HepG2 (cell line): Measurements from ENCODE around the gene ZIC4. TPM values are rescaled to one million over a fixed set of nuclear protein-coding genes. Genes with fewer than 3 reads are reported as not detected.

Experiments
- ATAC-seq: fragments of 200-7000 bp; cut with Tn5 transposase; 3 replicates; pipeline ENCODE4 v1.9.1; 2020; ENCODE audit warnings: mild to moderate bottlenecking, moderate library complexity
- BruUV-seq: library from RNA; stranded (reverse); fragments of 400-500 nt; replicated peaks from 2 replicates; lab custom pipeline; 2021; lab: Mats Ljungman, UMichigan
- CTCF ChIA-PET: fragments of 300-600 bp; formaldehyde crosslinking; extraction: SDS; loops from one replicate; lab custom pipeline; 2021; ENCODE audit warnings: low total read pairs, inconsistent platforms, low intra/inter-chr PET ratio; lab: Yijun Ruan, JAX
- POLR2A ChIA-PET: fragments of 350-600 bp; sonication (Branson Sonifier 250); formaldehyde crosslinking; loops from one replicate; lab custom pipeline; 2020; ENCODE audit warnings: antibody characterized with exemption, inconsistent platforms; lab: Yijun Ruan, JAX
- DNase-seq: peaks from one replicate; pipeline ENCODE4 v3.0.0-alpha.2; 2015; ENCODE audit warnings: low spot score
- FAIRE-seq: peaks from 3 replicates; lab custom pipeline; 2011; peaks lifted over from hg19 to GRCh38; lab: Jason Lieb, UNC
- H2AFZ ChIP-seq: one replicate; pipeline ENCODE4 v1.6.1; 2011; ENCODE audit warnings: low read length, inconsistent platforms
- H3K27ac ChIP-seq: fragments of 300-600 bp; 3 replicates; pipeline ENCODE4 v1.8.0; 2011; ENCODE audit warnings: mixed run types, mild to moderate bottlenecking, mixed read lengths, low read length, inconsistent platforms; ENCODE audit not compliant: insufficient read depth; ENCODE audit errors: extremely low read length
- H3K27me3 ChIP-seq, 2 experiments: fragments of 200-600 bp in 1 of 2; 2 replicates in 1 of 2; 3 replicates in 1 of 2; pipeline versions ENCODE4 v1.6.0 to v1.8.0; 2011; ENCODE audit warnings: low read length in 2 of 2, mild to moderate bottlenecking in 2 of 2, moderate library complexity in 2 of 2, inconsistent platforms in 1 of 2; ENCODE audit not compliant: insufficient read depth in 2 of 2, control insufficient read depth in 1 of 2
- H3K36me3 ChIP-seq, 2 experiments: fragments of 200-600 bp in 1 of 2; replicated peaks in 1 of 2; 2 replicates in 1 of 2; 3 replicates in 1 of 2; pipeline versions ENCODE4 v1.5.1 to v1.8.0; 2011; ENCODE audit warnings: low read length in 2 of 2, inconsistent platforms in 1 of 2; ENCODE audit not compliant: insufficient read depth in 2 of 2, control insufficient read depth in 1 of 2
- H3K4me1 ChIP-seq: 2 replicates; pipeline ENCODE4 v1.5.1; 2012; ENCODE audit warnings: low read length, inconsistent platforms; ENCODE audit not compliant: insufficient read depth
- H3K4me2 ChIP-seq: 2 replicates; pipeline ENCODE4 v1.6.0; 2011; ENCODE audit warnings: low read depth, low read length, inconsistent platforms
- H3K4me3 ChIP-seq, 3 experiments: fragments of 200-600 bp in 1 of 3; sonication (generic), shearing (Covaris generic) in 1 of 3; replicated peaks in 1 of 3; 2 replicates each; pipeline ENCODE4 v1.5.1; 2011 to 2016; ENCODE audit warnings: low read length in 3 of 3, inconsistent platforms in 2 of 3, low read depth in 2 of 3, mild to moderate bottlenecking in 2 of 3, control low read depth in 1 of 3, mixed read lengths in 1 of 3; ENCODE audit not compliant: insufficient read depth in 1 of 3
- H3K79me2 ChIP-seq: one replicate; pipeline ENCODE4 v1.6.1; 2011; ENCODE audit warnings: low read length, inconsistent platforms; ENCODE audit not compliant: insufficient read depth
- H3K9ac ChIP-seq: 2 replicates; pipeline ENCODE4 v1.6.0; 2011; ENCODE audit warnings: mild to moderate bottlenecking, low read depth, low read length, inconsistent platforms; ENCODE audit not compliant: insufficient read depth
- H3K9me3 ChIP-seq: 2 replicates; pipeline ENCODE4 v1.5.1; 2012; ENCODE audit warnings: mild to moderate bottlenecking, low read length
- H4K20me1 ChIP-seq: 2 replicates; pipeline ENCODE4 v1.6.0; 2011; ENCODE audit warnings: inconsistent platforms, mild to moderate bottlenecking, low read length, moderate library complexity; ENCODE audit not compliant: insufficient read depth
- ATAD3A ChIP-seq: sonication (generic); formaldehyde crosslinking; IDR thresholded peaks from 2 replicates; pipeline ENCODE4 v1.4.0; 2020; ENCODE audit warnings: missing genetic modification reagents
- CERS6 ChIP-seq: sonication (generic); formaldehyde crosslinking; IDR thresholded peaks from 2 replicates; pipeline ENCODE4 v1.5.0; 2020; ENCODE audit warnings: missing genetic modification reagents
- ELF4 ChIP-seq: sonication (generic); formaldehyde crosslinking; IDR thresholded peaks from 2 replicates; pipeline ENCODE4 v1.5.0; 2020; ENCODE audit warnings: missing genetic modification reagents, mild to moderate bottlenecking, moderate library complexity, borderline replicate concordance
- GZF1 ChIP-seq: sonication (generic); formaldehyde crosslinking; IDR thresholded peaks from 2 replicates; pipeline ENCODE4 v1.5.1; 2020; ENCODE audit warnings: mild to moderate bottlenecking, missing genetic modification reagents
- NFE2L1 ChIP-seq: sonication (generic); formaldehyde crosslinking; IDR thresholded peaks from 2 replicates; pipeline ENCODE4 v1.4.0; 2020; ENCODE audit warnings: missing genetic modification reagents, mild to moderate bottlenecking, borderline replicate concordance
- NONO ChIP-seq, 2 experiments: fragments of 450-650 bp in 1 of 2; sonication (generic) in 1 of 2; formaldehyde crosslinking in 1 of 2; IDR thresholded peaks in 1 of 2; conservative IDR thresholded peaks in 1 of 2; 2 replicates each; pipeline versions ENCODE4 v1.6.1 to v1.8.0; 2017 to 2022; ENCODE audit warnings: mild to moderate bottlenecking in 1 of 2, missing genetic modification reagents in 1 of 2, moderate library complexity in 1 of 2
- PRDM4 ChIP-seq: sonication (generic); formaldehyde crosslinking; IDR thresholded peaks from 2 replicates; pipeline ENCODE4 v1.9.0; 2021; ENCODE audit warnings: missing genetic modification reagents, borderline replicate concordance
- SRF ChIP-seq: IDR thresholded peaks from 2 replicates; pipeline ENCODE4 v1.6.1; 2011; ENCODE audit warnings: mild to moderate bottlenecking, low read depth, low read length, moderate library complexity
- TAF1 ChIP-seq: sonication (generic); formaldehyde crosslinking; IDR thresholded peaks from 2 replicates; pipeline ENCODE4 v1.4.0; 2020; ENCODE audit warnings: missing genetic modification reagents
- TAF15 ChIP-seq: fragments of 200-400 bp; formaldehyde crosslinking; IDR thresholded peaks from one replicate; pipeline ENCODE4 v1.6.1; 2018; ENCODE audit warnings: mild to moderate bottlenecking, low read depth, low read length; ENCODE audit not compliant: poor library complexity, severe bottlenecking
- TBX2 ChIP-seq: sonication (generic); formaldehyde crosslinking; IDR thresholded peaks from 2 replicates; pipeline ENCODE4 v1.5.0; 2020; ENCODE audit warnings: missing genetic modification reagents, mild to moderate bottlenecking, borderline replicate concordance
- TRAFD1 ChIP-seq: sonication (generic); formaldehyde crosslinking; IDR thresholded peaks from 2 replicates; pipeline ENCODE4 v1.5.1; 2020; ENCODE audit warnings: missing genetic modification reagents, mild to moderate bottlenecking, borderline replicate concordance
- ZBTB21 ChIP-seq: sonication (generic); formaldehyde crosslinking; IDR thresholded peaks from 2 replicates; pipeline ENCODE4 v1.4.0; 2020; ENCODE audit warnings: missing genetic modification reagents
- ZFY ChIP-seq: sonication (generic); formaldehyde crosslinking; IDR thresholded peaks from 2 replicates; pipeline ENCODE4 v1.4.0; 2020; ENCODE audit warnings: missing genetic modification reagents
- ZMYM3 ChIP-seq: sonication (generic); formaldehyde crosslinking; IDR thresholded peaks from 2 replicates; pipeline ENCODE4 v1.5.1; 2020; ENCODE audit warnings: mild to moderate bottlenecking, missing genetic modification reagents
- ZNF207 ChIP-seq: fragments of 450-650 bp; IDR thresholded peaks from 2 replicates; pipeline ENCODE4 v1.6.1; 2016; ENCODE audit warnings: antibody characterized with exemption, borderline replicate concordance
- ZNF274 ChIP-seq: sonication (generic); formaldehyde crosslinking; IDR thresholded peaks from 2 replicates; pipeline ENCODE4 v1.5.1; 2020; ENCODE audit warnings: mild to moderate bottlenecking, missing genetic modification reagents
- ZNF326 ChIP-seq: sonication (generic); formaldehyde crosslinking; IDR thresholded peaks from 2 replicates; pipeline ENCODE4 v1.4.0; 2020; ENCODE audit warnings: missing genetic modification reagents, borderline replicate concordance
- ZNF33B ChIP-seq: sonication (generic); formaldehyde crosslinking; IDR thresholded peaks from 2 replicates; pipeline ENCODE4 v1.5.1; 2020; ENCODE audit warnings: mild to moderate bottlenecking, missing genetic modification reagents
- ZNF343 ChIP-seq: sonication (generic); formaldehyde crosslinking; IDR thresholded peaks from 2 replicates; pipeline ENCODE4 v1.4.0; 2020; ENCODE audit warnings: mild to moderate bottlenecking, missing genetic modification reagents
- WGBS: methylation state at CpG from one replicate; pipeline ENCODE4 v1.1.6; 2017; ENCODE audit warnings: low lambda C conversion rate; 5-methylcytosine and 5-hydroxymethylcytosine counted together
- in situ Hi-C: cut with HindIII; loops from 2 replicates; pipeline ENCODE4 v1.10.0; 2017; ENCODE audit warnings: low pct_unique_long_range_greater_than_20kb; ENCODE audit not compliant: extremely low pct_ligation_motif_present
- intact Hi-C: fragments of 100-400 bp; cut with micrococcal nuclease; formaldehyde crosslinking; loops from one replicate; pipeline ENCODE4 v1.10.0; 2022; ENCODE audit not compliant: unreplicated experiment
- polyA plus RNA-seq, 8 experiments: library from polyadenylated mRNA; depleted of rRNA in 3 of 8; stranded (reverse) in 7 of 8; unstranded in 1 of 8; fragments of >200 nt; fragmentation: Illumina TruSeq in 4 of 8; extraction: Trizol in 4 of 8; gene quantifications; 2 replicates each; pipeline versions ENCODE4 v1.2.1 to v1.2.3, GENCODE V29; 2011 to 2016; ENCODE audit warnings: low read depth in 4 of 8, missing spikeins in 1 of 8, mixed read lengths in 1 of 8; ENCODE audit not compliant: insufficient read depth in 1 of 8
- total RNA-seq, 5 experiments: library from RNA; depleted of rRNA; stranded (reverse); fragments of >200 nt; fragmentation: Illumina TruSeq; extraction: Trizol; gene quantifications; 2 replicates each; pipeline ENCODE4 v1.2.3, GENCODE V29; 2016; ENCODE audit warnings: low read depth in 1 of 5

Gene ZIC4
- total and polyA plus RNA-seq, 2 of the 13 experiments (the other 11 are each of a cell fraction or from before 2014, with no cell fraction given): not detected

GRCh38 chr3:147371771-147372340, 34.5 kb downstream of the ZIC4 start (continued):
- TF ChIP-seq TAF15 (no peak), GZF1 (CRISPR knock-in tag) (no peak), ZNF343 (CRISPR knock-in tag) (no peak), ZMYM3 (CRISPR knock-in tag) (no peak), ZNF326 (no peak)

- in situ Hi-C loops (no loop called here), intact Hi-C loops (no loop called here)
- ChIA-PET CTCF (no interaction called here), POLR2A (no interaction called here)
- no peak overlapping the region for H3K4me2 ChIP-seq
- H2AFZ ChIP-seq: no peak overlapping the region
- BruUV-seq: no TSS peak
- no peak overlapping the region for H3K27ac ChIP-seq
- ATAC-seq (no peak), FAIRE-seq (no peak), DNase-seq (no peak)
- no peak overlapping the region for H3K9ac ChIP-seq
- no peaks in the 10 kb centered on the region for H3K9me3 ChIP-seq
- no peak for TF ChIP-seq TAF1 (CRISPR knock-in tag)
- TF ChIP-seq PRDM4: no peak
- TF ChIP-seq CERS6 (CRISPR knock-in tag): no peak
- no peak for TF ChIP-seq NFE2L1 (CRISPR knock-in tag)
- TF ChIP-seq ZFY (CRISPR knock-in tag): no peak
- no peak for TF ChIP-seq ZBTB21 (CRISPR knock-in tag)
- TF ChIP-seq ATAD3A (CRISPR knock-in tag): no peak
- no peak for TF ChIP-seq ZNF207
- no peak for TF ChIP-seq ZNF274 (CRISPR knock-in tag)
- TF ChIP-seq TRAFD1 (CRISPR knock-in tag): no peak
- TF ChIP-seq SRF: no peak
- no peak for TF ChIP-seq ELF4
- no peak for TF ChIP-seq NONO (IDR thresholded peaks at IDR 0.05)
- TF ChIP-seq NONO (CRISPR knock-in tag; conservative IDR thresholded peaks at IDR 0.05): no peak
- no peak for TF ChIP-seq ZNF33B (CRISPR knock-in tag)
- no peak for TF ChIP-seq TBX2 (CRISPR knock-in tag)
- WGBS: 59% methylated on average over 12 of the region's 12 CpGs
- peaks cover 18% of the 10 kb centered on the region for H3K4me1 ChIP-seq
- H3K27me3 ChIP-seq: peaks cover 0 to 12% of the 10 kb centered on the region in 2 experiments; a peak in 2 of 5 replicates
- no peaks in the 10 kb centered on the region for H3K36me3 ChIP-seq
- no peak overlapping the region for H3K4me3 ChIP-seq
- H3K79me2 ChIP-seq: no peaks in the 10 kb centered on the region
- H4K20me1 ChIP-seq: no peaks in the 10 kb centered on the region
These were observed 35.2 kb downstream of the ZIC4 start for GRCh38 chr3:147371140-147371539.
